ENCODE measurements around the gene GPATCH8. TPM values are rescaled to one million over a fixed set of nuclear protein-coding genes. Genes with fewer than 3 reads are reported as not detected.

GPATCH8 gene
- total RNA-seq, 1 donor from 2014 or later: 39.0 TPM

- H3K27ac ChIP-seq: no peak overlapping the region
These were observed 154.8 kb downstream of the GPATCH8 start for GRCh38 chr17:44348234-44348987.

More at GRCh38 chr17:44348234-44348987, 154.8 kb downstream of the GPATCH8 start:
- TF ChIP-seq, protein P1, sequence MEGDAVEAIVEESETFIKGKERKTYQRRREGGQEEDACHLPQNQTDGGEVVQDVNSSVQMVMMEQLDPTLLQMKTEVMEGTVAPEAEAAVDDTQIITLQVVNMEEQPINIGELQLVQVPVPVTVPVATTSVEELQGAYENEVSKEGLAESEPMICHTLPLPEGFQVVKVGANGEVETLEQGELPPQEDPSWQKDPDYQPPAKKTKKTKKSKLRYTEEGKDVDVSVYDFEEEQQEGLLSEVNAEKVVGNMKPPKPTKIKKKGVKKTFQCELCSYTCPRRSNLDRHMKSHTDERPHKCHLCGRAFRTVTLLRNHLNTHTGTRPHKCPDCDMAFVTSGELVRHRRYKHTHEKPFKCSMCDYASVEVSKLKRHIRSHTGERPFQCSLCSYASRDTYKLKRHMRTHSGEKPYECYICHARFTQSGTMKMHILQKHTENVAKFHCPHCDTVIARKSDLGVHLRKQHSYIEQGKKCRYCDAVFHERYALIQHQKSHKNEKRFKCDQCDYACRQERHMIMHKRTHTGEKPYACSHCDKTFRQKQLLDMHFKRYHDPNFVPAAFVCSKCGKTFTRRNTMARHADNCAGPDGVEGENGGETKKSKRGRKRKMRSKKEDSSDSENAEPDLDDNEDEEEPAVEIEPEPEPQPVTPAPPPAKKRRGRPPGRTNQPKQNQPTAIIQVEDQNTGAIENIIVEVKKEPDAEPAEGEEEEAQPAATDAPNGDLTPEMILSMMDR (IDR thresholded peaks at IDR 0.05): no peak
- TF ChIP-seq POLR2A (IDR thresholded peaks at IDR 0.05) (no peak), POLR2AphosphoS5 (IDR thresholded peaks at IDR 0.05; ENCODE audit: insufficient read depth in 1 of 2, low read depth in 1 of 2) (no peak)
- H3K4me1 ChIP-seq: peaks cover 44% of the 10 kb centered on the region
- H3K9me3 ChIP-seq: no peaks in the 10 kb centered on the region
- H3K4me3 ChIP-seq: no peak overlapping the region
- H3K27me3 ChIP-seq: no peaks in the 10 kb centered on the region
- no peak for DNase-seq (ENCODE audit: extremely low spot score in 2 of 2)
- intact Hi-C loops (cut with DNase I): no loop called here
- H3K36me3 ChIP-seq: peaks cover 0 to 26% of the 10 kb centered on the region in 2 donors

Small RNAs within 50 kb of the gene (small RNA-seq; reads per million reads assigned to genes)
- not detected for gene RN7SL258P

Other genes starting within 250 kb of the GPATCH8 start
- gene SLC4A1, start 235.3 kb downstream of the GPATCH8 start, total RNA-seq: not detected
- gene RUNDC3A, start 194.8 kb downstream of the GPATCH8 start, total RNA-seq: 2.0 TPM
- 93.1 TPM for gene SLC25A39, start 178.6 kb downstream of the GPATCH8 start, total RNA-seq
- gene GRN, start 158.1 kb downstream of the GPATCH8 start, total RNA-seq: 268 TPM
- gene FAM171A2, start 139.6 kb downstream of the GPATCH8 start, total RNA-seq: 4.2 TPM
- 2.0 TPM for gene ITGA2B, start 113.8 kb downstream of the GPATCH8 start, total RNA-seq
- gene FZD2, start 54.1 kb upstream of the GPATCH8 start, total RNA-seq: 7.6 TPM
- gene MEIOC, start 153.1 kb upstream of the GPATCH8 start, total RNA-seq: not detected
- gene CCDC43, start 186.4 kb upstream of the GPATCH8 start, total RNA-seq: 15.5 TPM
- gene DBF4B, start 205.3 kb upstream of the GPATCH8 start, total RNA-seq: 4.7 TPM